HG03039 (cell line): ENCODE measurements around the gene PRSS57.
"Not testable (repeated sequence)": the region's sequence is repeated elsewhere in the genome, so short reads cannot be mapped to it uniquely, and the experiment has no call there.

Source experiments
- ATAC-seq: cut with Tn5 transposase; IDR thresholded peaks from one replicate; pipeline ENCODE4 v1.9.1; 2021; ENCODE audit warnings: mild to moderate bottlenecking, moderate library complexity; ENCODE audit not compliant: unreplicated experiment

The PRSS57 gene

GRCh38 chr19:695352-695949 is at the start of gene PRSS57:
Gene PRSS57 (minus strand): TSS chr19:695452. CDS start chr19:695430, 22 bp downstream.
- no peak for ATAC-seq

GRCh38 chr19:743168-743687 is 48.0 kb upstream of the PRSS57 start:
- ATAC-seq, result no peak

GRCh38 chr19:742540-743075 is 47.4 kb upstream of the PRSS57 start:
- ATAC-seq, result no peak

GRCh38 chr19:741506-742131 is 46.4 kb upstream of the PRSS57 start:
- ATAC-seq, result no peak

- ATAC-seq, result not testable (repeated sequence)
Measured at GRCh38 chr19:740816-741505, 45.7 kb upstream of the PRSS57 start.

- ATAC-seq, result no peak
Measured at GRCh38 chr19:739998-740715, 44.9 kb upstream of the PRSS57 start.

- no peak for ATAC-seq
Measured at GRCh38 chr19:738509-739128, 43.4 kb upstream of the PRSS57 start.

- no peak for ATAC-seq
Measured at GRCh38 chr19:737591-738093, 42.4 kb upstream of the PRSS57 start.

- ATAC-seq, result no peak
Measured at GRCh38 chr19:736125-736524, 40.9 kb upstream of the PRSS57 start.

- no peak for ATAC-seq
Measured at GRCh38 chr19:734716-735115, 39.5 kb upstream of the PRSS57 start.

GRCh38 chr19:732148-733069 is 37.2 kb upstream of the PRSS57 start:
- ATAC-seq, result no peak

- no peak for ATAC-seq
Measured at GRCh38 chr19:731000-731399, 35.7 kb upstream of the PRSS57 start.

GRCh38 chr19:729965-730668 is 34.9 kb upstream of the PRSS57 start:
- ATAC-seq, result no peak

GRCh38 chr19:729564-729963 is 34.3 kb upstream of the PRSS57 start:
- not testable (repeated sequence) for ATAC-seq

- no peak for ATAC-seq
Measured at GRCh38 chr19:728011-728410, 32.8 kb upstream of the PRSS57 start.

- ATAC-seq, result no peak
Measured at GRCh38 chr19:726993-727956, 32.0 kb upstream of the PRSS57 start.

- no peak for ATAC-seq
Measured at GRCh38 chr19:725461-726089, 30.3 kb upstream of the PRSS57 start.
